H1 (cell line): ENCODE data around the gene TAS2R38. TPM values are rescaled to one million over a fixed set of nuclear protein-coding genes. Genes with fewer than 3 reads are reported as not detected.

Source experiments
- CHD7 ChIP-seq: fragments of 300-600 bp; sonication (generic); IDR thresholded peaks from 2 replicates; pipeline ENCODE4 v1.7.1; 2012; ENCODE audit warnings: low read length, moderate library complexity, mild to moderate bottlenecking, inconsistent platforms; ENCODE audit not compliant: insufficient replicate concordance
- polyA plus RNA-seq, 7 experiments: library from polyadenylated mRNA; depleted of rRNA in 3 of 7; stranded (reverse) in 5 of 7; unstranded in 2 of 7; fragments of >200 nt in 5 of 7; fragments of 200-250 nt in 2 of 7; gene quantifications; 1 replicate in 5 of 7; 2 replicates in 1 of 7; 4 replicates in 1 of 7; pipeline versions ENCODE4 v1.2.1 to v1.2.3, GENCODE V29; 2011 to 2013; ENCODE audit warnings: missing spikeins in 2 of 7, mixed read lengths in 2 of 7
- total RNA-seq: library from RNA; stranded (reverse); fragmentation: NEBNext Ultra II Directional; extraction: Animal tissue kit (Norgen Biotek cat#: 25700); gene quantifications from 2 replicates; pipeline ENCODE4 v1.2.1, GENCODE V29; 2021

Gene TAS2R38
- total and polyA plus RNA-seq, 2 of the 8 experiments (the other 6 are each of a cell fraction or from before 2014, with no cell fraction given) = 0.11 TPM; not detected in 1

- no peak for TF ChIP-seq CHD7
Measured at GRCh38 chr7:141992156-141992555, 18.6 kb upstream of the TAS2R38 start (continued).
